Neural progenitor cell (in vitro differentiated cells): ENCODE data around the gene TCHHL1. TPM values are rescaled to one million over a fixed set of nuclear protein-coding genes. Genes with fewer than 3 reads are reported as not detected.
"Not testable (repeated sequence)": the region's sequence is repeated elsewhere in the genome, so short reads cannot be mapped to it uniquely, and the experiment has no call there.

Experiments
- DNase-seq: peaks from one replicate; pipeline ENCODE4 v3.0.0-alpha.2; 2016; ENCODE audit warnings: low spot score
- H2AFZ ChIP-seq: fragments of 200-600 bp; sonication (generic); replicated peaks from 2 replicates; pipeline ENCODE4 v1.6.1; 2016; ENCODE audit warnings: antibody characterized with exemption
- H3F3A ChIP-seq: fragments of 200-600 bp; sonication (generic); 2 replicates; pipeline ENCODE4 v1.6.1; 2016; ENCODE audit warnings: antibody characterized with exemption, low read depth
- H3K27ac ChIP-seq: fragments of 200-600 bp; sonication (generic); 2 replicates; pipeline ENCODE4 v1.5.1; 2016; ENCODE audit warnings: mild to moderate bottlenecking
- H3K27me3 ChIP-seq: fragments of 200-600 bp; sonication (generic); 2 replicates; pipeline ENCODE4 v1.6.1; 2016; ENCODE audit warnings: mild to moderate bottlenecking, moderate library complexity
- H3K36me3 ChIP-seq: fragments of 200-600 bp; sonication (generic); 2 replicates; pipeline ENCODE4 v1.5.1; 2016
- H3K4me1 ChIP-seq: fragments of 200-600 bp; sonication (generic); 2 replicates; pipeline ENCODE4 v1.6.1; 2016; ENCODE audit warnings: mixed run types
- H3K4me2 ChIP-seq: fragments of 200-600 bp; sonication (generic); 2 replicates; pipeline ENCODE4 v1.6.1; 2016
- H3K4me3 ChIP-seq: fragments of 200-600 bp; sonication (generic); 2 replicates; pipeline ENCODE4 v1.5.1; 2016
- H3K79me2 ChIP-seq: fragments of 200-600 bp; sonication (generic); 2 replicates; pipeline ENCODE4 v1.6.1; 2016; ENCODE audit warnings: low read depth
- H3K9ac ChIP-seq: fragments of 200-600 bp; sonication (generic); 2 replicates; pipeline ENCODE4 v1.6.1; 2016
- H3K9me3 ChIP-seq: fragments of 200-600 bp; sonication (generic); 2 replicates; pipeline ENCODE4 v1.5.1; 2016; ENCODE audit warnings: low read depth
- H4K20me1 ChIP-seq: fragments of 200-600 bp; sonication (generic); 2 replicates; pipeline ENCODE4 v1.6.1; 2016; ENCODE audit warnings: low read depth
- H3K27ac Mint-ChIP-seq: 3 replicates; pipeline ENCODE4 v1.8.0; 2021; ENCODE audit warnings: mixed read lengths
- H3K27me3 Mint-ChIP-seq: 2 replicates; pipeline ENCODE4 v1.8.0; 2022; ENCODE audit warnings: low read depth, mild to moderate bottlenecking, inconsistent platforms, moderate library complexity, mixed read lengths; ENCODE audit not compliant: insufficient read depth
- H3K36me3 Mint-ChIP-seq: 3 replicates; pipeline ENCODE4 v1.8.0; 2021; ENCODE audit warnings: mixed read lengths
- H3K4me1 Mint-ChIP-seq: 3 replicates; pipeline ENCODE4 v1.8.0; 2021; ENCODE audit warnings: mixed read lengths
- H3K4me3 Mint-ChIP-seq: 3 replicates; pipeline ENCODE4 v1.8.0; 2021; ENCODE audit warnings: mild to moderate bottlenecking, moderate library complexity, mixed read lengths
- H3K9me3 Mint-ChIP-seq: 3 replicates; pipeline ENCODE4 v1.8.0; 2020; ENCODE audit warnings: mixed read lengths
- CTCF ChIP-seq: fragments of 200-600 bp; sonication (generic); IDR thresholded peaks from 2 replicates; pipeline ENCODE4 v1.5.1; 2017; ENCODE audit warnings: antibody characterized with exemption, mild to moderate bottlenecking
- EZH2 ChIP-seq: fragments of 200-600 bp; sonication (generic); IDR thresholded peaks from 2 replicates; pipeline ENCODE4 v1.6.1; 2017; ENCODE audit warnings: antibody characterized with exemption, mild to moderate bottlenecking, moderate library complexity
- EZH2phosphoT487 ChIP-seq: fragments of 200-600 bp; sonication (generic); IDR thresholded peaks from 2 replicates; pipeline ENCODE4 v1.6.1; 2017; ENCODE audit warnings: antibody characterized with exemption
- total RNA-seq: library from RNA; depleted of rRNA; stranded (reverse); fragments of >200 nt; gene quantifications from 2 replicates; pipeline ENCODE4 v1.2.3, GENCODE V29; 2015; ENCODE audit warnings: low replicate concordance

The TCHHL1 gene
- total RNA-seq, 1 donor from 2014 or later = not detected

- Histone ChIP-seq H3K4me3 (no peak overlapping the region), H3K27ac (no peak overlapping the region), H3K4me1 (no peaks in the 10 kb centered on the region), H3K9me3 (peaks cover 6% of the 10 kb centered on the region), H3K36me3 (no peaks in the 10 kb centered on the region), H3K79me2 (no peaks in the 10 kb centered on the region), H4K20me1 (no peaks in the 10 kb centered on the region), H3K27me3 (no peaks in the 10 kb centered on the region), H3F3A (no peaks in the 10 kb centered on the region), H3K9ac (no peak overlapping the region), H2AFZ (no peak overlapping the region), H3K4me2 (no peak overlapping the region)
- H3K36me3 Mint-ChIP-seq = no peaks in the 10 kb centered on the region
- no peaks in the 10 kb centered on the region for H3K4me1 Mint-ChIP-seq
- no peaks in the 10 kb centered on the region for H3K9me3 Mint-ChIP-seq
- TF ChIP-seq EZH2 (no peak), EZH2phosphoT487 (no peak), CTCF (no peak)
- H3K4me3 Mint-ChIP-seq = no peak overlapping the region
- no peak overlapping the region for H3K27ac Mint-ChIP-seq
- peaks cover 5% of the 10 kb centered on the region for H3K27me3 Mint-ChIP-seq
- no peak for DNase-seq
These were observed 2.1 kb downstream of the TCHHL1 start for GRCh38 chr1:152086760-152087159.

- no peak overlapping the region for H3K4me3 ChIP-seq
- Mint-ChIP-seq H3K27me3 (peaks cover 5% of the 10 kb centered on the region), H3K4me3 (no peak overlapping the region), H3K27ac (no peak overlapping the region), H3K36me3 (no peaks in the 10 kb centered on the region), H3K9me3 (no peaks in the 10 kb centered on the region), H3K4me1 (no peaks in the 10 kb centered on the region)
- no peak for DNase-seq
- H3K36me3 ChIP-seq = no peaks in the 10 kb centered on the region
- H3K79me2 ChIP-seq = no peaks in the 10 kb centered on the region
- H3K9me3 ChIP-seq = peaks cover 3% of the 10 kb centered on the region
- no peaks in the 10 kb centered on the region for H3K27me3 ChIP-seq
- H2AFZ ChIP-seq = no peak overlapping the region
- H3K4me1 ChIP-seq = no peaks in the 10 kb centered on the region
- no peaks in the 10 kb centered on the region for H4K20me1 ChIP-seq
- no peak overlapping the region for H3K9ac ChIP-seq
- no peak overlapping the region for H3K4me2 ChIP-seq
- no peak overlapping the region for H3K27ac ChIP-seq
- no peaks in the 10 kb centered on the region for H3F3A ChIP-seq
- TF ChIP-seq EZH2phosphoT487 (no peak), CTCF (no peak), EZH2 (no peak)
These were observed 4.0 kb downstream of the TCHHL1 start for GRCh38 chr1:152084853-152085252.

GRCh38 chr1:152081026-152081425 is 7.8 kb downstream of the TCHHL1 start:
- H3K4me3 Mint-ChIP-seq, H3K27me3 ChIP-seq, DNase-seq, H3K4me2 ChIP-seq, H3K4me1 Mint-ChIP-seq, H3K79me2 ChIP-seq, H3K27me3 Mint-ChIP-seq, H3K27ac ChIP-seq, H3K9me3 Mint-ChIP-seq, H2AFZ ChIP-seq, H3K36me3 Mint-ChIP-seq, H3K9ac ChIP-seq, H3K9me3 ChIP-seq, H3K4me3 ChIP-seq, H3K36me3 ChIP-seq, H3K27ac Mint-ChIP-seq, H3F3A ChIP-seq, H4K20me1 ChIP-seq, H3K4me1 ChIP-seq: not testable (repeated sequence)

- not testable (repeated sequence) for H3K27me3 Mint-ChIP-seq, H4K20me1 ChIP-seq, H3K27ac Mint-ChIP-seq, H3K27me3 ChIP-seq, H3F3A ChIP-seq, H3K9ac ChIP-seq, DNase-seq, H3K27ac ChIP-seq, H3K36me3 ChIP-seq, H3K4me2 ChIP-seq, H3K9me3 ChIP-seq, H3K4me1 ChIP-seq, H3K36me3 Mint-ChIP-seq, H3K4me1 Mint-ChIP-seq, H3K4me3 ChIP-seq, H3K4me3 Mint-ChIP-seq, H3K9me3 Mint-ChIP-seq, H3K79me2 ChIP-seq, H2AFZ ChIP-seq
These were observed 8.4 kb downstream of the TCHHL1 start for GRCh38 chr1:152080494-152080893.
